ENCODE measurements around the gene CUL1.

GRCh38 chr7:148814922-148815559 is 116.3 kb downstream of the CUL1 start:
- TF ChIP-seq CTCF (IDR thresholded peaks at IDR 0.05; ENCODE audit: low read length) (no peak), EZH2 (IDR thresholded peaks at IDR 0.05; ENCODE audit: borderline replicate concordance, low read length) (no peak)

Measured in OCI-LY1 (cell line).